Thyroid gland (tissue), 4 donors: ENCODE results near the gene TMEM116.
"Not testable (repeated sequence)": the region's sequence is repeated elsewhere in the genome, so short reads cannot be mapped to it uniquely, and the experiment has no call there.

Experiments used
- POLR2A ChIP-seq, 2 donors: fragments of 450-650 bp; IDR thresholded peaks; one replicate each; pipeline ENCODE4 v1.6.1; 2017; ENCODE audit warnings: antibody characterized with exemption in 2 of 2, mild to moderate bottlenecking in 2 of 2, moderate library complexity in 1 of 2
- TF ChIP-seq, protein P1 (sequence below), 6 experiments: fragments of 200-600 bp in 3 of 6; fragments of 450-650 bp in 3 of 6; sonication (generic) in 3 of 6; IDR thresholded peaks; one replicate each; pipeline ENCODE4 v1.5.1; 2016 to 2019; ENCODE audit warnings: antibody characterized with exemption in 6 of 6, mild to moderate bottlenecking in 2 of 6, inconsistent platforms in 1 of 6, moderate library complexity in 1 of 6

DNA sequence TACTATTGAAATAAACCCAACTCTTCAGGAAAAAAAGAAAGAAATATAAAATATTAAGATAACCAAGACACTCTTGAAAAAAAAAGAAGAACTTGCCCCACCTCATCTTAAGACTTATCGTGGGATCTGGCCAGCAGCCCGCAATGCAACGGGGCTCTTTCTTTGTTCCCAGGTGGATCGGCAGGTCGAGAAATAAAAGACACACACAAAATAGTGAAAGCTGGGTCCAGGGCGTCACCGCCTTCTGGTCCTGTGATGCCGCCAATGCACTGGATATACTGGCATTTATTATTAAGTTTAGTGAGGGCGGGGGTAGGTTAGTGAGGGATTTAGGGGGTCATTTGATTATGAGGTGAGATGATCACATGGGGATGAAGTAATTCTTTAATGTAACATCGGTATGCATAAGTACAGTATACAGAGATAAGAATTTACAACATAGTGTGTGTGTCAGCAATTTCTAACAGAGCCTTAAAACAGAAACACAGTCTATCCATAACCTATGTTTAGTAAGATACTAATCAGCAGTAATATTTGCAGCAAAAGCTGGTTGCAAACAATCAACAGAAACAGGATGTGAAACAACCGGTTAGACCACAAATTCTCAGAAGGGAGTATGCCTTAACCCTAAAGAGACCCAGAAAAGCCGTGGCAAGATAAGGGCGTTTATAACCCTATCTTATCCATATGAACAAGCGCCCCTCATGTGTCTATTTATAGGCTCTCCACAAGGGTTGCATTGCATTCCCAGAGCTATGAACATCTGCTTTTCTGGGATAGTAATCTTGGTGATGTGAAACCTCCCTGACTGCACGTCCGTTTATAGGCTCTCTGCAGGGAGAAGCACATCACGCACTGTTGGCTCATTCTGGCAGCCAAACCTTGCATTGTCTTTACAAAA, 18.5 kb downstream of the TMEM116 start:
- TF ChIP-seq POLR2A (IDR thresholded peaks at IDR 0.05) = not testable (repeated sequence)
- TF ChIP-seq, protein P1, sequence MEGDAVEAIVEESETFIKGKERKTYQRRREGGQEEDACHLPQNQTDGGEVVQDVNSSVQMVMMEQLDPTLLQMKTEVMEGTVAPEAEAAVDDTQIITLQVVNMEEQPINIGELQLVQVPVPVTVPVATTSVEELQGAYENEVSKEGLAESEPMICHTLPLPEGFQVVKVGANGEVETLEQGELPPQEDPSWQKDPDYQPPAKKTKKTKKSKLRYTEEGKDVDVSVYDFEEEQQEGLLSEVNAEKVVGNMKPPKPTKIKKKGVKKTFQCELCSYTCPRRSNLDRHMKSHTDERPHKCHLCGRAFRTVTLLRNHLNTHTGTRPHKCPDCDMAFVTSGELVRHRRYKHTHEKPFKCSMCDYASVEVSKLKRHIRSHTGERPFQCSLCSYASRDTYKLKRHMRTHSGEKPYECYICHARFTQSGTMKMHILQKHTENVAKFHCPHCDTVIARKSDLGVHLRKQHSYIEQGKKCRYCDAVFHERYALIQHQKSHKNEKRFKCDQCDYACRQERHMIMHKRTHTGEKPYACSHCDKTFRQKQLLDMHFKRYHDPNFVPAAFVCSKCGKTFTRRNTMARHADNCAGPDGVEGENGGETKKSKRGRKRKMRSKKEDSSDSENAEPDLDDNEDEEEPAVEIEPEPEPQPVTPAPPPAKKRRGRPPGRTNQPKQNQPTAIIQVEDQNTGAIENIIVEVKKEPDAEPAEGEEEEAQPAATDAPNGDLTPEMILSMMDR (IDR thresholded peaks at IDR 0.05) = not testable (repeated sequence)
